ENCODE data around the gene EPB41L2.

EPB41L2 gene

DNA sequence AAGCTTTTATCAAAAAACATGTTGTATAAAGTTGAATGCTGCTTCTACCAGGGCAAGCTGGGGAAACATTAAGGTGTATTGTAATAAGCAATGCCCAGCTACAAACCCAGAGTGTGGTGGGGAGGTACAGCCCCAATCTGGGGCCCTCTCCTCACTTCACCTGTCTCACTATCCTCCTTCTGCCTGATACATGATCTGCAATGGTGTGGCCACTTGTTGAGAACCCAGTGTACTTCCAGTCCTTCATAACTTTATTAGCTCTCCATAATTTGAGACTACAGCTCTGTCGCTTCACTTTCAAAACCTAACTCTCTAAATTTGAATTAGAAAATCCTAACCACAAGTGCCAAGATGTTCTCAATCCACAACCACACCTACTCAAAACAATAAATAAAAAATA, 84.9 kb downstream of the EPB41L2 start:
- DNase-seq (ENCODE audit: low read depth in 3 of 3) = no peak

- no peak for DNase-seq (ENCODE audit: low read depth in 3 of 3)
Observed at GRCh38 chr6:130975325-130975724, 87.7 kb downstream of the EPB41L2 start.

- DNase-seq (ENCODE audit: low read depth in 3 of 3) = no peak
Observed at GRCh38 chr6:130973521-130974277, 89.3 kb downstream of the EPB41L2 start.

DNA sequence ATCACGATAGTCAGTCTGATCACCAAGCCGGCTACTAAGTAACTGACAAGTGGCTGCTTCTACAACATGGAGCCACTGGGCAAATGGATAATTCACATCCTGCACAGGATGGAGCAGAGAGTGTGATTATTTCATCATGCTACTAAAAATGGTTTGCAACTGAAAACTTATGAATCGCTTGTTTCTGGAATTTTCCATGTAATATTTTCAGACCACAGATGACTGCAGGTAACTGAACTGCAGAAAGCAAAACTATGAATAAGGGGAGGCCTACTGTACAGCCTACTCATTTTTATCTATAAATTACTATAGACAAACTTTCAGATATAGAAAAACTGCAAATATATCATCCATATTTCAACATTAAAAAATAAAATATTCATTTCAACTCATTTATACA, 91.5 kb downstream of the EPB41L2 start:
- no peak for DNase-seq (ENCODE audit: low read depth in 3 of 3)

- DNase-seq (ENCODE audit: low read depth in 3 of 3) = no peak
Observed at GRCh38 chr6:130970839-130971410, 92.1 kb downstream of the EPB41L2 start.

DNA sequence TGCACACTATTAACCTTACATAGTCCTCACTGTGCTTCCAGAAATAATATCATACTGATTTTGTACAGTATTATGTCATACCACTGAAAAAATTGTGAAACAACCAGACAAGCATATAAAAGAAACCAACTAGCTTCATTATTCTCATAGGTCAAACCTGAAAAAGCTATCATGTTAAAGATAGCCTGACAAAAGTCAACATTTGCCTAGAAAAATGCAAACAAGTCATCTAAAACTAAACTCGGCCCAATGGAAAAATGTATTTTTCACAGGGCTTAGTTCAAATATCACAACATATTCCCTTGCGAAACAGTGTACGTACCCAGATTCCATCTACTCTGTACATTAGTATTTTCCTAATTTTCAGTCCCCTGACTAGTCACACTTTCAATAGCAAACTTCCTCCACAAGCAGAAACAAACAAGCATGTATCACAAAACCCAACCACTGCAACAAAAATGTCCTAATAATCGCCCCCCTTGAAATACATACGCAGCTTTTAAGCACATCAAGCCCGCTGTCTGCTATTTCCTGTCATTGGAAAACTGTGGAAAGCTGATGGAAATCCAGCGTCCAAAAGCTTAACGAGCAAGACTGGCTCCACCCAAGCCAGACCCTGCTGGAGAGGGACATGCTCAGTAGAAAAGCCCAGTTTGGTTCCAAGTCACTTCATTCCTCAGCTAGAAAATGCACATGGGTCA, 93.1 kb downstream of the EPB41L2 start:
- no peak for DNase-seq (ENCODE audit: low read depth in 3 of 3)

- no peak for DNase-seq (ENCODE audit: low read depth in 3 of 3)
Observed at GRCh38 chr6:130969166-130969565, 93.9 kb downstream of the EPB41L2 start.

GRCh38 chr6:130968476-130968875, 94.6 kb downstream of the EPB41L2 start:
- DNase-seq (ENCODE audit: low read depth in 3 of 3) = no peak

DNA sequence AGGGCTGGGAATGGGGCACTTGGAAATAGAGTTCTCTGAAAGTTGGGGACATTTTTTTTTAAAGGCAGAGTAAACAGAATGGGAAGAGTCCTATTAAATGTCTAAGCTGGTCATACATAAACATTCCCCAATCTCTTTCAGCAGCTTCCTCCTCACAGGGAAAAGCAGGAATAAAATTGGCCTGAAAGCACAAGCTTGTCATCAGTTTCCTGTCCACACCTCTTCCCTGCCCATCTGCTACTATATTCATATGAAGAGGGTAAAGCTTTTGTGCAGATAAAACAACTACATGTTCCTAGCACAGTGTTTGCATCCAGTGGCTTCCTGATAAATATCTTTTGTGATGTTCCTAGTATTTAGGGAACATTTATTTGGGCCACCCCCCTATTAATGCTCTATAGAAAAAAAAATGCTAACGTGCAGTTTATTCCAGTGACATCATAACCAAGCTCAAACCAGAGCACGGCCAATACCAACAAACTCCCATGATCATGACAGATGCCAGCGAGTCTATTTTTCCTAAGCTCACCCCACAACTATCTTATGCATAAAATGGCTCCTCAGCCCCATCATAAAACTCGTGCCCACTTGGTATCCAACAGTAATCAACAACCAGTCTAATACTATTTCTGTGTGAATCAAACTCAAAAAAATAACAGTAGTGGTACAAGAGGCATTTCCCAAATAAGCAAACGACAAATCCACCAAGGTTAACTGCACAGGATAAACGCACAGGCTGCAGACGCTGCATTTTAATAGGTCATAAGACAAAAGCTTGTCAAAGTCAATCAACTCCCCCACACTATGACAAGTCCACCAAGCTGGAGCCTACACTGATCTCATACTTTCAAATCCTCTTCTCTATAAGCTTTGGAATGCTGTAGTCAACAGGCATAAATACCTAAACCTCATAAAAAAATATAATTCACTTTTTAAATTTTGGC, 95.3 kb downstream of the EPB41L2 start:
- DNase-seq (ENCODE audit: low read depth in 3 of 3) = no peak

- DNase-seq (ENCODE audit: low read depth in 3 of 3) = no peak
Observed at GRCh38 chr6:130966344-130966980, 96.6 kb downstream of the EPB41L2 start.

- DNase-seq (ENCODE audit: low read depth in 3 of 3) = no peak
Observed at GRCh38 chr6:130965656-130966055, 97.4 kb downstream of the EPB41L2 start.

- DNase-seq (ENCODE audit: low read depth in 3 of 3) = no peak
Observed at GRCh38 chr6:130964808-130965604, 98.0 kb downstream of the EPB41L2 start.

DNA sequence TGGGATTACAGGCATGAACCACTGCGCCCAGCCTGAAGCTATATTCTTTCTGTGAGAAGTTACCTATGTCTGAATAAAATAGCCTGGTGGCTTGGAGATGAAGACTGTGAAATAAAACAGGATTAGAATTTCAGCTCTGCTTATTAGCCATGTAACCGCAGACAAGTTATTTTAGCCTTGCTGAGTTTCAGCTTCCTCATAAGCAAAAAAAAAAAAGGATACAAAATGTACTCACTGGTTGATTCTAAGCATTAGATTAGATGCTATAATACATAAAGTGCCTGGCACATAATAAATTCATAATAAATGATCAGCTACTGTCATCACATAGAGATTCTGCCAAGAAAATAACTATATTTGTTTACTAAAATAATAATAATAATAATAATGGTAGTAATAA, 98.8 kb downstream of the EPB41L2 start:
- DNase-seq (ENCODE audit: low read depth in 3 of 3) = no peak

GRCh38 chr6:130962966-130963365, 100.1 kb downstream of the EPB41L2 start:
- DNase-seq (ENCODE audit: low read depth in 3 of 3) = no peak

DNA sequence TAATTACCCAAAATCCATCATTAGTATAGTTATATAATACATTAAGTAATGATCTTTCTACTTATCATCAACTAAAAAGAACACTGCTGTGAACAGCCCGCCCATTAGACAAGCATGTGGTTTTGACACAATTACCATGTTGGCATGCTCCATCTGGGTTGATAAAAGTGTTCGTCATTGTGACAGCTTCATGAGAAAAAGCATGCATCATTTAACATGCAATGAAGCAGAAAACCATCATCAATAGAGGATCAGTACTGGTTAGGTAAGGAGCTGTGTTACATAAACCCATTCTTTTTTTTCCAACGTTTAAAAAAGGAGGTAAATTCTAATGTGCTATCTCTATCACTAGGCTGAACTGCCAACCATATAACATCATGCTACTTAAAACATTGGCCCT, 101.9 kb downstream of the EPB41L2 start:
- DNase-seq (ENCODE audit: low read depth in 3 of 3) = no peak

- DNase-seq (ENCODE audit: low read depth in 3 of 3) = no peak
Observed at GRCh38 chr6:130959951-130960350, 103.1 kb downstream of the EPB41L2 start.

DNA sequence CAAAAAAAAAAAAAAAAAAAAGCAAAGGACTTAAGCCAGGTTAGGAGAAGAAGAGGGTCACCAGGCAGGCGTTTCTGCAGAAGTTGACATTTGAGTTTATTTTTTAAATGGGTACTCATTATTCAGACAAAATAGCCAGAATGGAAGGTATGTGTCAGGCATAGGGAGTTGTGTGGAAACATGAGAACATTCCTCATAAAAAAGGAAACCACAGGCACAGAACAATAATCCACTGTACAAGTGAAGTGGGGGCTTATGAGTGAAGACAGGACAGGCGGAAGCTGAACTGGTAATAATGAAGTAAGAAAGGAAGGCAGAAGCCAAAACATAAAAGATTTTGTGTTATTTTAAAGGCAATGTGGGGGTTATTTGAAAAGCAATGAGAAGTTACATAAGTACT, 104.6 kb downstream of the EPB41L2 start:
- no peak for DNase-seq (ENCODE audit: low read depth in 3 of 3)

DNA sequence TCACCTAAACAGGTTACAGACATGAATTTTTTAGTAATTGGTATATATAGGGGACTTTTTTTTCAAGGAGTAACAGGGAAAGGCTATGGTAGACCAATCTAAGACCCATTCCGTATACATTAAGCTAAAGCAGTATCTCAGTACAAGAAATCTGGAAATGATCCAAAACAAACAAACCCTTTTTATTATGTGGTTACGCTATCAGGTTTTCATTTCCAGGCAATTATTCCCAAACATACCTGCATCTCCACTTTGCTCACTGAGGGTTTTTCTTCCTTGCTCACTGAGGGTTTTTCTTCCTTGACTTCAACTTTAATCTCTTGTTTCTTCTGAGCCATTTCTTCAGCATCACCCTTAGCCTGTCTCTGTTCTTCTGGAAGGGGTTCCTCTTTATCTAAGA, 107.3 kb downstream of the EPB41L2 start:
- DNase-seq (ENCODE audit: low read depth in 3 of 3) = no peak

GRCh38 chr6:130949553-130949952, 113.5 kb downstream of the EPB41L2 start:
- DNase-seq (ENCODE audit: low read depth in 3 of 3) = no peak

DNA sequence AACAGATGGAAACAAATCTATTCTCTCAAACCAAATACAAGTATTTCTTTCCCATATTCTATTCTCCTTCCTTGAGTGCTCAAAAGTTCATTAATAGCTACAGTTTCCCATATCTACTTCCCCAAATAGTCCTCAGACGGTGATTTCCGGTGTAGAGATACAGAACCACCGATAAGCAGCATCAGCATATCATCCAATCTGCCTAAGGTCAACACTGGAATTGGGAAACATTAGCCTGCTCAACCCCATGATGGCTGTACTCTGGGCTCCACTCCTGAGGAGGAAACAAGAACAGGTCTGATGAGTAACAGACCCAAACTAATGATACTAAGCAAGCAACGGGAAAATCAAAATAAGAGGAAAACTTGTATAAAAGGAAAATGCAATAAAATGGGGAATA, 115.6 kb downstream of the EPB41L2 start:
- no peak for DNase-seq (ENCODE audit: low read depth in 3 of 3)

GRCh38 chr6:130946076-130946475, 117.0 kb downstream of the EPB41L2 start:
- DNase-seq (ENCODE audit: low read depth in 3 of 3) = no peak

Measured in stimulated activated CD4-positive, alpha-beta T cell treated with anti-CD3 and anti-CD28 coated beads, TNF-alpha, amount 100 ng/mL, for 4 hours (primary cell).